ENCODE measurements around the gene CPXM2.

CPXM2 gene

DNA sequence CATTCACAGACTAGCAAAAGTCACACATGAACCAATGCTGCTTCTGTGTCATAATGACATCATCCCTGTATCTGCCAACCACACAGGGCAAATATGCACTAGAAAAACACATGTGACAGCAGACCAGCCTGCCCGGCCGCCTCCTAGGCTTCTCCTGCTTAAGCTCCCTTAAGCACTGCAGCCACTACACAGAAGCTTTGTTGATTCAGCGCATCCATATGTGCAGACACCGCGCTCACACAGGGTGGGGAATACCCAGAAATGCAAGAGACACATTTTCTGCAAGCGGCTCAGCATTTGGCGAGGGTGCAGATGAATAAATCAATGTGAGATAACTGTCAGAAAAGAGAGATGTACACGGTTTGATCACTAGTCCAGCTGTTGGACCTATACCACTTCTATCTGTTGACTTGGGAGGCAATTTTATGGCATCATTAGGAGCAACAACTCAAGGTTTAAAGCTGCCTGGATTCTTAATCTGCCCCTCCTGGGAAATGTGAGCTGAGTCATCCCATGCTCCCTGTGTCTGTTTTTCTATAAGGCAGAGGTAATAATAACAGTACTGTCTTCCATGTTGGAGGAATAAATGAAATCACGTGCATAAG is 33.4 kb downstream of the CPXM2 start:
- no peak for DNase-seq
- in situ Hi-C loops (cut with HindIII; ENCODE audit: low pct_ligation_motif_present, low pct_unique_long_range_greater_than_20kb, low sequenced_read_pairs): no loop called here

DNA sequence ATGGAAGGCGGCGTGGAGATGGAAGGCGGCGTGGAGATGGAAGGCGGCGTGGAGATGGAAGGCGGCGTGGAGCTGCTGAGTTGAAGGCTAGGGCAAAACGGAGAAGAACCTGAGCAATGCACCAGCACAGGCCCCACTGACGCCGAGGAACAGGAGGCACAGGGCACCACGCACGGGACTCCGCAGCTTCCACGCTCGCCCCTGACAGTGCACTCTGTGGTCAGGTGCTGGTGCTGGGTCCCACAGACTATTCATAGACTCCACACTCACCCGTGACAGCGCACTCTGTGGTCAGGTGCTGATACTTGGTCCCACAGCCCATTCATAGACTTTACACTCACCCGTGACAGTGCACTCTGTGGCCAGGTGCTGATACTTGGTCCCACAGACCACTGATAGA is 34.0 kb downstream of the CPXM2 start:
- DNase-seq: no peak
- in situ Hi-C loops (cut with HindIII; ENCODE audit: low pct_ligation_motif_present, low pct_unique_long_range_greater_than_20kb, low sequenced_read_pairs): no loop called here

DNA sequence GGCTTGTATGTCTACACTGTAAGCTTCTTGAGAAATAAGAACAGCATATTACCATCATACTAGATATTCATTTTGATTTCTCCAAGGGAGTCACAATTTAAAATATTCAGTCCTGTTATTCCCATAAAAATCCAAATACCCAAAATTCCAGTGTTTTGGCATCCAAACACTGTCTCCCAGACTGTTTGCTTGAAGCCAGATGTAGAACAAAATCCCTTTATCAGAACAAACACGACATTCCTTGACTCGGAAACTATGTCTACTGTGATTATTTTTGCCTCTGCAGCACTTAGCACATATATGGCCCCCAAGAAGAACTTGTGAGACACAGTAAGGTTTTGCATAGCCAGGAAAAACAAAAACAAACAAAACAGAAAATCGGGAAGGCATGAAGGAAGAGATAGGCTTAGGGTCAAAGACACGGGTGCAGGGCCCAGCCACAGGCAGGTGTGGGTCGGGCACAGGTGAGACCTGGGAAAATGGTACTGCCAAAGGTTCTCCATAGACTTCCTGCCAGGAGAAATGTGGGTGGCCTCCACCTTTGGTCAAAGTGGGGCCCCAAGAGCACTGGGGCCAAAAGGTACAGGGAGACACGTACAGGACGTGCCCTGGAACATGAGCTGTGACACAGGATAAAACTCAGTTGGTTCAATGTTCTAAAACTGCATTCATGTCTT is 36.5 kb downstream of the CPXM2 start:
- DNase-seq: no peak
- in situ Hi-C loops (cut with HindIII; ENCODE audit: low pct_ligation_motif_present, low pct_unique_long_range_greater_than_20kb, low sequenced_read_pairs): no loop called here

DNA sequence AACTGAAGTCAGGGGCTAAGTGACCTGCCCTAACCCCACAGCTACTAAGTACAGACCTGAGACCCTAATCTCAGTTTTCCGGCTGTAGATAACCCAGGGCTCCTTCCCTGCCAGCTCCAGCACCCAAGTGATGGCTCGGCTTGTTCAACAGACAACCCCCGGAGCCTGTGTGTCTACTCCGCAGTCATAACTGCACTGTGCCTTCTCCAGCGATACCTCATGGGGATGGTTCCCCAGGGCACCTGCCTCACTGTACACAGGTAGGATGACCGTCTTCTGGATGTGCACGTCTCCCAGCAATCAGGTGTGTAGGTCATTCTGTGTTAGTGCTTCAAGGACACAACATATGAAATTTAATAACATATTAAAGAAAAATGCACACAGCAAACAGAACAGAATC is 37.1 kb downstream of the CPXM2 start:
- DNase-seq: no peak
- in situ Hi-C loops (cut with HindIII; ENCODE audit: low pct_ligation_motif_present, low pct_unique_long_range_greater_than_20kb, low sequenced_read_pairs): no loop called here

DNA sequence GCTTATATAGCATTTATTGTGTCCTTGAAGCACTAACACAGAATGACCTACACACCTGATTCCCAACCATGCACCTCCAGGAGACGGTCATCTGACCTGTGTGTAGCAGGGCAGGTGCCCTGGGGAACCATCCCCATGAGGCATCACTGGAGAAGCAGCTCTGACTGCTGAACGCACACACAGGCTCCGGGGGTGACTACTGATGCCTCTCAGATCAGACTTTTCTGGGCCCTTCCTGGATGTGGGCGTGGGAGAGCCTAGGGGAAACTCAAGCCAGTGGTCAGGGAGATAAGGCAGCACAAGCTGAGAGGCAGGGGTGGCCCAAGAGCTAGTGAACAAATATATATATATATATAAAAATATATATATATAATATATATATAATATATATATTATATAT is 37.6 kb downstream of the CPXM2 start:
- in situ Hi-C loops (cut with HindIII; ENCODE audit: low pct_ligation_motif_present, low pct_unique_long_range_greater_than_20kb, low sequenced_read_pairs): no loop called here

DNA sequence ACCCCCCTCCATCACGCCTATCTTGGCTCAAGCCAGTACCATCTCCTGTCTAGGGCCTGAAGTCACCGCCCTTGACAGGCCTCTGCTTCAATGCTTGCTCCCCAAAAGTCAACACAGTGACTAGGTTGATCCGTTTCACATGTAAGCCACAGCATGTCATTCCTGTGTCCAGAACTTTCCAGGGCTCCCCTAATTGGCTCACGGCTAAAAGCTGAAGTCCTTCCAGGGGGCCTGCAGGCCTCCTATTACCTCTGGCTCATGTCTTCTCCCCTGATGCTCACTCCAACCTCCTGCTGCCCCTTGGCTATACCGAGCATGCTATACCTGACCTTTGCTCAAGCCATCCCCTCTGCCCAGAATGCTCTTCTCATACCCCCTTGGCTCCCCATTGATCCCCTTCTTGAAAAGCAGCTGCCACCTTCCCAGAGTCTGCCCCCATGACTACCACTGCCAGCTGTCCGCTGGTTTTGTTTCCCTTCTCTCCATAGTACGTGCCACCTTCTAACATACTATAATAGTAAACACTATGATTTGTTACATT is 39.1 kb downstream of the CPXM2 start:
- in situ Hi-C loops (cut with HindIII; ENCODE audit: low pct_ligation_motif_present, low pct_unique_long_range_greater_than_20kb, low sequenced_read_pairs): no loop called here
- DNase-seq: no peak

More for the DNA sequence above, 37.6 kb downstream of the CPXM2 start:
- no peak for DNase-seq

DNA sequence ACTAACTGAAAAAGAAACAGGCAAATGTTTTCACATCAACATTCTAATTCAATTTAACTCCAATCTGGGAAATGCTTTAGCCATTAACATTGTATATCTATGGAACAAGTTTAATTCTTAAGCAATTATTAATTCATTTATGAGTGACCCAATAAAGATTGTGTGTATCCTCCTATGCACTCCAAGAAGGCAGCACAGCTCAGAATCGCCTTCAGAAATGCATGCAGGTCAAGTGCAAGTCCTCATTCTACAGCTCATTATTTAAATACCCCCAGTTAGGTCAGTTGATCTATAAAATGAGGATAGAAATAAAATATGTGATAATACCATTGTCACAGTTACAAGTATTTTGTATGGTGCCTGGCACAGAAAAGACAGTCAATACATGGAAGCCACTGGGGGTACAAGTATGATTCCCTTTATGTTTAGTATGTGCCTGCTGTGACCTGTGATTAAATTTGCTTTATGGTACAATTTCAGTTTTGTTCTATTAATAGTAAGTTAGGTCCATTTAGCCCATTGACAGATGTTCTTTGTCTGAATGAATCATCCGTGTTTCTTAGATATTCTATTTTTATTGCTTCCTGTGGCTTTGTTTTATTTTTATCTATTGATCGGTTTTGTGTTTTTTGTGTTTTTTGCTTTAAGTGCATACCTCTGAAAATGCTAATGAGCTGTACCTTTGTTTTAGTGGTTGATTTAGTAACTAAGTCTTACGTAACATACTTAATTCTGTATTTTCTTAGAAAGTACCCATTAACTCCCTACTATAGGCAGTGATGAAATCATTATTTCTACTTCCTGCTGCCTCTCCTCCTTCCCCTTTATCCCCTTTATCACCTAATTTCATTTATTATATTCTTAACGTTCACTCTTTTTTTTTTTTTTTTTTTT is 42.8 kb downstream of the CPXM2 start:
- DNase-seq: no peak
- in situ Hi-C loops (cut with HindIII; ENCODE audit: low pct_ligation_motif_present, low pct_unique_long_range_greater_than_20kb, low sequenced_read_pairs): no loop called here

DNA sequence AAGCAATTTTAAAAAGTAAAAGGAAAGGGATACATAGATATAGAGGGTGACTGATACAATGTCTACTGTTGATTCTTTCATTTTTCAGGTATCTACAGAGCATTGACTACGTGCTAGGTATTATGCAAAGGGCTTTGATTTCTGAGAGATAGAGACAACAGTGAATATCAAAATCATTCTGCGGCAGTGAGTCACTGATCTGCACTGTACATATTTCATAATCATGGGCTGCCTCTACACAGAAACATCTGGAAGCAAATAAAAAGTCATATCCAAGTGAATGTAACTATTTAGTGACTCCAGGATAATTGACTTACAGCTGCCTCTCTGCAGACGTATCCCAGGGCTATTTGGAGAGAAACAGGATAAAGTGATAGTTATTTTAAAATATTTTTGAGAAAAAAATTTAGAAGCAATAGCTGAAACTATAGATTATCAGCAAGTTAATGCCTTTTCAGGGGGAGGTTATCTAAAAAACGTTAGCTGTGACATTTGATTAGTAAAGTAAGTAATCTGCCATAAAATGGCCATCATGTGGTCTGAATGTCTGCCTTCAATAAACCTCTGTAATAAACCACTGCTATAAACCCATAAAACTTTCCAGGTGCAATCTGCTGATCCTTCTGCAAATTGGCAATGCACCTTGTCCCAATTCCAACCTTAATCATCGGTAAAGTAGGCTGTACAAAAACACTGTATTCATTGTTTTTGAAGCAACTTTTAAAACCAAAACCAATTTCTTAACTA is 43.7 kb downstream of the CPXM2 start:
- in situ Hi-C loops (cut with HindIII; ENCODE audit: low pct_ligation_motif_present, low pct_unique_long_range_greater_than_20kb, low sequenced_read_pairs): no loop called here
- DNase-seq: no peak

DNA sequence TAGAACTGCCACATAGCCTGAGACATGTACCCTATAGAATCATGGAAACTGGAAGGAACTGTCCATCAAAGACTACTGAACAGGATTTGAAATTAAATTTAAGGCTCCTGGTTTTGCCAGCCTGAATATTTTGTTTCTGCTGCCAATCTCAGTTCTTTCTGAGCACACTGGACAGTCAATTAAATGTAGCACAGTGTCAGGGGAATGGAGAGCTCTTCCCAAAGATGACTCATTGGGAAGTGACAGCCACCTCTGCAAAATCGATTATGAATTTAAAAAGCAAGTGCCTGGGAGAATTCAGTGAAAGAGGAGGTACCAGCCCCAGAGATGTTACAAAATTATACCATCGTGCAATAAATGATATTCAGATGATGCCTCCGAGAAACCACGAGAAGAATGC is 47.8 kb downstream of the CPXM2 start:
- in situ Hi-C loops (cut with HindIII; ENCODE audit: low pct_ligation_motif_present, low pct_unique_long_range_greater_than_20kb, low sequenced_read_pairs): no loop called here
- no peak for DNase-seq

DNA sequence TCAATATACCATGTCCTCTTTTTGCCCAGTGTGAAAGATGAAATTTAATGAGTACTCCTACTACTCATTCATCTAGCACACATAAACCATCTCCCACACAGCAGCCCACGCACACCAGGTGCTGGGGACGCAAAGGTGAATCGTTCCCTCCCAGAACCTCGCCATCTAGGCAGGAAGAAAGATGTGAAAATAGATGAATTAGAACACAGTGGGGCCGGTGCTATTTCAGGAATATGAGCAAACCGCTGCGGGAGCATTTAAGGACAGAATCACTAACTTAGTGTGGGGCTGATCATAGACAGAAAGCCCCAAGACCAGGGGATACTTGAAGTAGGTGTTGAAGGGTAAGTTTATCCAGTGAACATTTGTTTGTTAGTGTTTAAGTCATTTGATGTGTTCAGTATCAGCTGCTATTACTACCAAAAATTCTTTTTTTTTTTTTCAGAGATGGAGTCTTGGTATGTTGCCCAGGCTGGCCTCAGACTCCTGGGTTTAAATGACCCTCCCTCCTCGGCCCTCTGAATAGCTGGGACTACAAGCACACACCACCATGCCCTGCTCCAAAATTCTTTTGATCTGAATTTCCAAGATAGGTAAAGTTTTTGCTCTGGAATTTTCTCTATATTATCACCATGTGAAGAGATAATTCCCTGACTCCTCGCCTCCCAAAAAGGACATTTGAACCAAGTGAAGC is 48.8 kb downstream of the CPXM2 start:
- no peak for DNase-seq
- in situ Hi-C loops (cut with HindIII; ENCODE audit: low pct_ligation_motif_present, low pct_unique_long_range_greater_than_20kb, low sequenced_read_pairs): no loop called here

DNA sequence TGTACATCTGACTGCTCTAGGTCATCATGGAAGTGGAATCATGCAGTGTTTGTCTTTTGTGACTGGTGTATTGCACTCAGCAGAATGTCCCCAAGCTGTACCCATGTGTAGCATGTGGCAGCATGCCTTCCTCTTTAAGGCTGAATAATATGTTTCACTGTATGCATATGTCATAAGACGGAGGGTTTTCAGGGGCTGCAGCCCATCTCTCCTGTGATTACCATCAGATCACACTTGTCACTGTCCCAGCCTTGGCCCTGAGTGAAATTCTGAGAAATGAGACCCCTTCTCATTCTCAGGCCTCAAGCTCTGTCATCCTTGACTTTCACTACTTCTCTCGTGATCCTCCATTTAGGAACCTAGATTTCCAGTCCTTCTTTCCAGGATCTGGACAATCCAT is 50.0 kb downstream of the CPXM2 start:
- in situ Hi-C loops (cut with HindIII; ENCODE audit: low pct_ligation_motif_present, low pct_unique_long_range_greater_than_20kb, low sequenced_read_pairs): no loop called here
- DNase-seq: no peak

DNA sequence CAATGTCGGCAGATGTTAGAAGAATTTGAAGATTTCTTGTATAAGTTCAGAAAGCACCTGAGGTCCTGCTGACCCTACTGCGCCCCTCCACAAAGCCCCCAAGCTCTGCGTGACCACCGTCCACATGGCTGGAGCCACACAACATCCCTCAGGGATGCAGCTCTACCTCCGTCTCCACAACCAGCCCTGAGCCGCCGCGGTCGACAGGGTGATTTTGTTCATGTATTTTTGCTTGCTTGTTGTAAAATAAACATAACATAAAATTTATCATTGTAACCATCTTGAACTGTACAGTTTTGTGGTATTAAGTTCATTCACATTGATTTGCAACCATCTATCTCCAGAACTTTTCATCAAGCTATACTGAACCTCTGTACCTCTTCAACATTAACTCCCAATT is 50.5 kb downstream of the CPXM2 start:
- no peak for DNase-seq
- in situ Hi-C loops (cut with HindIII; ENCODE audit: low pct_ligation_motif_present, low pct_unique_long_range_greater_than_20kb, low sequenced_read_pairs): no loop called here

DNA sequence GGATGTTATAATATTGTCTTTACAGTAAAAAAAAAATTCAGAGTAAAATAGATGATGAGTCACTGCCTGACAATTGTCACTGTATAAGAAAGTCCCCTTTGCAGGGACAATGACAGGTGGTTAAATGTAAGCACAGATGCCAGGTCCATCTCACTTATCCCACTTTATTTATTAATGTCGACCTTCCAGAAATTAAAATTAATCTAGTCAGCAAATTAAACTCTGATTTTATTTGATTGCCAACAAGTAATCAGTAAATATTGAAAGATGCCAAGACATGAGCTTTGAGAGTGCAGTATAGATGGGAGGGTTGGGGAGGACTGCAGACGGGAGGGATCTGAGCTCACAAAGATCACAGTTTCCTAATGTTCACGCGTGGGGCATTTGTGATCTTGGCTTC is 50.9 kb downstream of the CPXM2 start:
- no peak for DNase-seq
- in situ Hi-C loops (cut with HindIII; ENCODE audit: low pct_ligation_motif_present, low pct_unique_long_range_greater_than_20kb, low sequenced_read_pairs): no loop called here

DNA sequence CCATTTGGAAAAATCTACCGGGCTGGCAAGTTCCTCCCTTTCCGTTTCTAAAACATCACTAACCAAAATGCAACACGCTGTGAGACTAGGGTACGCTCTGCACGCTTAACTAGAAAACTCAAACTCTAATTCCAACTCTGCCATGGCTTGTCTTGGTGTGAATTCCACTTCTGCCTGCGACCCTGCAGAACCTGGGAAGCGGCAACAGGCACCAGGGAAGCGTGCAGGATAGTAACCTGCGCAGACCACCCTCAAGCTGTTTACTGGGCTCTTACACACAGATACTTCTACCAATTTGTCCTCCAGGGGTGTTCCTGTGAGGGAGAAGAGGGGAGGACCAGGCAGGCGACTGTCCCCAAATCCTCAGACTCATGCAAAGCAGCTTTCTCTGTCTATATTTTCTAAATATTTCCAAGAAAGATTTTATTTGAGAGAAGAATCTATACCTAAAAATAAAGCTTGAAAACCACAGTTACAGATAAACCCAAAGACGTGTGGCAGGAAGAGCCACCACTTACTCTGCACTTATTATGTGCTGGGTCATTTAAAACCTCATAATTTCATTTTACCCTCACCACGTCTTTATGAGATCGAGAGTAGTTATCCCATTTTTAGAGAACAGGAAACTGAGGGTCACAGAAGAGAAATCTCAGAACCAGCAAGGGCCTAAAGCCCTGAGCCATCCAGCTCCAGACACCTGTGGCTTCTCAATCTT is 52.9 kb downstream of the CPXM2 start:
- in situ Hi-C loops (cut with HindIII; ENCODE audit: low pct_ligation_motif_present, low pct_unique_long_range_greater_than_20kb, low sequenced_read_pairs): no loop called here
- no peak for DNase-seq

DNA sequence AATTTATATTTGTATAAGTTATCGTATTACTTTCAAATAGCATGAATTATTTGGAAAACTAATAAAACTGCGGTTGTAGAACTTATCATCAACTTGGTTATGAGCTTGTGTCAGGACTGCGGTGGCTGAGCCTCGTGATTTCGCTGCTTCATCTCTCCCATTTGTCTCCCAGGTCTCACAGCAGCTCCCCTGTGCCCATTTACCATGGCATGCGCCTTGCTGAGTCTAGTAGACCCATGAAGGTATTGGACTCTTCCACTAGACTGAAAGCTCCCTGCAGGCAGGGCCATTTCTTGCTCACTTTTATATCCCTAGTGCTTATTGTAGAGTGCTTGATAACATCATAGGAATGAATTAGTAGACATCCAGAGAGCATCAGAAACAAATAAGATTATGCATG is 53.9 kb downstream of the CPXM2 start:
- in situ Hi-C loops (cut with HindIII; ENCODE audit: low pct_ligation_motif_present, low pct_unique_long_range_greater_than_20kb, low sequenced_read_pairs): no loop called here

DNA sequence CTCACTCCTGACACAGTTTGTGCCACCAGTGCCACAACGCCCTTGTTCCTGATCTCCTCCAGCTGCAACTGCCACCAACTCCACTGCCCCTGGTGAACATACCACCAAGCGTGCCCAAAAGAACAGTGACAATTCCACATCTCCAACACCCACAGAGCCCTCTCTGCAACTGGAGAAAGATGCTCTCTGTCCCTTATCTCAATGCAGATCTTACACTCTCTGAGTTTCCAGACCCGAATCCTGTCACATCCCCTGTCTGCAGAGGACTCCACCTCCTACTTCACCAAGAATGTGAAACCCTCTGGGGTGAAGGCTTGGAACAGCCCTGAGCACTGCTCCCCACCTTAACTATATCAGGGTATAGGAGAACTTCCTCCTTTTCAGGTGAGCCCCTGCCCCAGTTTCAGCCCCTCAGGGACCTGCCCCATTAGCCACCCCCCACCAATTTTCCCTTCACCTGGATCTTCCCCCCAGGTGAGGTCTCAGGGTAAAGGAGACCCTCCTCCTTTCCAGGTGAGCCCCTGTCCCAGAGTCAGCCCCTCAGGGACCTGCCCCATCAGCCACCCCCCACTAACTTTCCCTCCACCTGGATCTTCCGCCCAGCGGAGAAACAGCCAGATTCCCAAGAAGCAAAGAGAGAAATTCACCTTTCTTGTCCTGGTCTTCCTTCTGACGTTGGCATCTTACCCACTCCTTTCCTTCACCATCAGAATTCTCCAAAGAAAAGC is 55.0 kb downstream of the CPXM2 start:
- no peak for DNase-seq
- in situ Hi-C loops (cut with HindIII; ENCODE audit: low pct_ligation_motif_present, low pct_unique_long_range_greater_than_20kb, low sequenced_read_pairs): no loop called here

More for the DNA sequence above, 53.9 kb downstream of the CPXM2 start:
- DNase-seq: no peak

DNA sequence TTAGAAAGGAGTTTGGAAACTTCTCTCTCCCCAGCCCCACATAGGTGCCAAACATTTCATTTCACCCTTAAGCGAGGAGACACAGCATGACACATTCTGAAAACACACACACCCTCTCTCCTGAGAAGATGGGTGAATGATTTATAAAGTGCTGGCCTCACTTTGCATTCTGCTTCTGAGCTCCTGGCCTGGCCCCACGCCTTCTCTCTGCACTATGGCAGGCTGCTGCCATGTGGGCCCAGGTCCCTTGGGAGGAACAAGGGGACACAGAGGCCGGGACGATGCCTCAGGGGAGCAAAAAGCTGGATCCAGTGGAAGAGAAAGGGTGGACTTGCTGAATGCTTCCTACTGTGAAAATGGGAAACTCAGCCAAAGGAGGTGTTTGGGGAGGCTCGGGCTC is 56.0 kb downstream of the CPXM2 start:
- in situ Hi-C loops (cut with HindIII; ENCODE audit: low pct_ligation_motif_present, low pct_unique_long_range_greater_than_20kb, low sequenced_read_pairs): no loop called here
- DNase-seq: peak; percentile 35
